ENCODE data around the gene KLHL29. TPM values are rescaled to one million over a fixed set of nuclear protein-coding genes. Genes with fewer than 3 reads are reported as not detected.

Gene KLHL29
- total RNA-seq, 4 donors from 2014 or later: 4.8 to 17.0 (median 10.5) TPM

GRCh38 chr2:23460993-23461392 lies 76.0 kb downstream of the KLHL29 start:
- TF ChIP-seq, protein P1, sequence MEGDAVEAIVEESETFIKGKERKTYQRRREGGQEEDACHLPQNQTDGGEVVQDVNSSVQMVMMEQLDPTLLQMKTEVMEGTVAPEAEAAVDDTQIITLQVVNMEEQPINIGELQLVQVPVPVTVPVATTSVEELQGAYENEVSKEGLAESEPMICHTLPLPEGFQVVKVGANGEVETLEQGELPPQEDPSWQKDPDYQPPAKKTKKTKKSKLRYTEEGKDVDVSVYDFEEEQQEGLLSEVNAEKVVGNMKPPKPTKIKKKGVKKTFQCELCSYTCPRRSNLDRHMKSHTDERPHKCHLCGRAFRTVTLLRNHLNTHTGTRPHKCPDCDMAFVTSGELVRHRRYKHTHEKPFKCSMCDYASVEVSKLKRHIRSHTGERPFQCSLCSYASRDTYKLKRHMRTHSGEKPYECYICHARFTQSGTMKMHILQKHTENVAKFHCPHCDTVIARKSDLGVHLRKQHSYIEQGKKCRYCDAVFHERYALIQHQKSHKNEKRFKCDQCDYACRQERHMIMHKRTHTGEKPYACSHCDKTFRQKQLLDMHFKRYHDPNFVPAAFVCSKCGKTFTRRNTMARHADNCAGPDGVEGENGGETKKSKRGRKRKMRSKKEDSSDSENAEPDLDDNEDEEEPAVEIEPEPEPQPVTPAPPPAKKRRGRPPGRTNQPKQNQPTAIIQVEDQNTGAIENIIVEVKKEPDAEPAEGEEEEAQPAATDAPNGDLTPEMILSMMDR (IDR thresholded peaks at IDR 0.05): no peak
- no peak for TF ChIP-seq POLR2A (IDR thresholded peaks at IDR 0.05)
- H3K27me3 ChIP-seq: no peaks in the 10 kb centered on the region
- no peak overlapping the region for H3K4me3 ChIP-seq
- no peaks in the 10 kb centered on the region for H3K9me3 ChIP-seq
- no peaks in the 10 kb centered on the region for H3K4me1 ChIP-seq
- no peak overlapping the region for H3K27ac ChIP-seq
- intact Hi-C loops (cut with DNase I; ENCODE audit: low total_unique reads): no loop called here
- H3K36me3 ChIP-seq: no peaks in the 10 kb centered on the region
- no peak for DNase-seq

DNA sequence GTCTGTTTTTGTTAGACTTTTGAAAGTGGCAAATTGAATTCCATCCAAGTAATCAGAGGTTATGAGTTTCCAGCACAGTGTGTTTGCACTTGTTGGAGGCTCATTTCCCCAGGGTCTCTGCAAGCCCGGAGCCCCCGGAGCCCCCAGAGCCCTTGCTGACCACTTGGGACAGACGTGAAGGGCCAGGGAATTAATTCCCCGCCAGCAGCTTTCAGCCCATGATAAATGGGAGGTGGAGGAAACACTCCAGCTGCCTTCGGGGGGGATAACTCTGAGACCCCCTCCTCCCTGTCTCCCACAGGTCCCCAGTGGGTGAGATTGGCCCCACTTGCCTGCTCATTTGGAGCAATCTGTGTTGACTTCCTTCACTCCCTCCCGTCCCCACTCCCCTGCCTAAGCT lies 79.2 kb downstream of the KLHL29 start:
- Histone ChIP-seq H3K27ac (no peak overlapping the region), H3K36me3 (no peaks in the 10 kb centered on the region), H3K4me1 (no peaks in the 10 kb centered on the region), H3K27me3 (no peaks in the 10 kb centered on the region), H3K4me3 (no peak overlapping the region), H3K9me3 (no peaks in the 10 kb centered on the region)
- DNase-seq: no peak
- TF ChIP-seq, protein P1 (IDR thresholded peaks at IDR 0.05): no peak
- TF ChIP-seq POLR2A (IDR thresholded peaks at IDR 0.05): no peak
- intact Hi-C loops (cut with DNase I; ENCODE audit: low total_unique reads): no loop called here

DNA sequence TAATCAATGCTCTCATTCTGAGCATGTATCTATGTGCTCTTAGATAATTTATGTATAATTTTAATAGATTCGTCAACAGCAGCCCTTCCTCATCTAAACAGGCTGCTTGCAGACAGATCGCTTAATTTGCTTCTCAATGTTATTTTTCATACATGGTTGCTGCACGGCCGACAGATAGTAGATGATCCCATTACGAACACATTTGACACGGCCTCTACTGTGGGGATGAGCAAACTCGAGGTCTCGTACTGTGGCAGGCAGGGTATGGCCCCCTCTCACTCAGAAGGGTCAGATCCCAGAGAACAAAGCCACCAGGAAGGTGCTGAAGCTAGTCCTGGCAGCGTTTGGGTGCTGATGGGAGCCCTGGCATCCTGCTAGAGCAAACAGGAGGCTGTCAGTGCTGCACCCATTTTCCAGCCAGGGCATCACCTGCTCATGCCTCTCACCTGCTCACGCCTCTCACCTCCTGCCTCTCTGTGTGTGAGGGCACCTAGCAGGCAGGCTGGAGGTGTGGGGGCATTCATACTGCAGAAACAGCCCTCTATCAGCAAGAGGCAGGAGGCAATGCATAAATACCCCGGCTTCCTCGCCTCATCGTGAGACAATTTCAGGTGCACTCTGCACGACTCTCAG lies 80.0 kb downstream of the KLHL29 start:
- Histone ChIP-seq H3K4me3 (no peak overlapping the region), H3K27me3 (no peaks in the 10 kb centered on the region), H3K27ac (peak overlapping the region in 1 of 2 donors; percentile 42), H3K36me3 (no peaks in the 10 kb centered on the region), H3K9me3 (no peaks in the 10 kb centered on the region), H3K4me1 (no peaks in the 10 kb centered on the region)
- TF ChIP-seq, protein P1 (IDR thresholded peaks at IDR 0.05): no peak
- TF ChIP-seq POLR2A (IDR thresholded peaks at IDR 0.05): no peak
- intact Hi-C loops (cut with DNase I; ENCODE audit: low total_unique reads): no loop called here
- DNase-seq: no peak

- DNase-seq: no peak
- Histone ChIP-seq H3K27me3 (no peaks in the 10 kb centered on the region), H3K4me3 (no peak overlapping the region), H3K9me3 (no peaks in the 10 kb centered on the region), H3K36me3 (no peaks in the 10 kb centered on the region), H3K27ac (peak overlapping the region in 1 of 2 donors; percentile 42), H3K4me1 (no peaks in the 10 kb centered on the region)
- TF ChIP-seq, protein P1 (IDR thresholded peaks at IDR 0.05): no peak
- TF ChIP-seq POLR2A (IDR thresholded peaks at IDR 0.05): no peak
- intact Hi-C loops (cut with DNase I; ENCODE audit: low total_unique reads): no loop called here
Measured at GRCh38 chr2:23465936-23466335, 81.0 kb downstream of the KLHL29 start.

- TF ChIP-seq, protein P1 (IDR thresholded peaks at IDR 0.05): no peak
- TF ChIP-seq POLR2A (IDR thresholded peaks at IDR 0.05): no peak
- no peaks in the 10 kb centered on the region for H3K27me3 ChIP-seq
- no peak overlapping the region for H3K27ac ChIP-seq
- no peak overlapping the region for H3K4me3 ChIP-seq
- DNase-seq: no peak
- no peaks in the 10 kb centered on the region for H3K4me1 ChIP-seq
- no peaks in the 10 kb centered on the region for H3K9me3 ChIP-seq
- intact Hi-C loops (cut with DNase I; ENCODE audit: low total_unique reads): no loop called here
- no peaks in the 10 kb centered on the region for H3K36me3 ChIP-seq
Measured at GRCh38 chr2:23467618-23468017, 82.6 kb downstream of the KLHL29 start.
